ENCODE data around the gene NCAM1.

DNA sequence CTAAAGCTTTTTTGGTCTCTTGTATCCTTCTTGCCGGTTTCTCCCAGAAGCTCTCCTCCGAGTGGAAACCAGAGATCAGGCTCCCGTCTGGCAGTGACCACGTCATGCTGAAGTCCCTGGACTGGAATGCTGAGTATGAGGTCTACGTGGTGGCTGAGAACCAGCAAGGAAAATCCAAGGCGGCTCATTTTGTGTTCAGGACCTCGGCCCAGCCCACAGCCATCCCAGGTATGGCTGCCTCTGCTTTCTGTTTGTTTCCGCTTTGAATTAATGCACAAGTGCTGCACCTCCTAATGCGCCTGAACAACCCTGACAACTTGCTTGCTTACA is 298.8 kb downstream of the NCAM1 start:
- TF ChIP-seq, protein P1, sequence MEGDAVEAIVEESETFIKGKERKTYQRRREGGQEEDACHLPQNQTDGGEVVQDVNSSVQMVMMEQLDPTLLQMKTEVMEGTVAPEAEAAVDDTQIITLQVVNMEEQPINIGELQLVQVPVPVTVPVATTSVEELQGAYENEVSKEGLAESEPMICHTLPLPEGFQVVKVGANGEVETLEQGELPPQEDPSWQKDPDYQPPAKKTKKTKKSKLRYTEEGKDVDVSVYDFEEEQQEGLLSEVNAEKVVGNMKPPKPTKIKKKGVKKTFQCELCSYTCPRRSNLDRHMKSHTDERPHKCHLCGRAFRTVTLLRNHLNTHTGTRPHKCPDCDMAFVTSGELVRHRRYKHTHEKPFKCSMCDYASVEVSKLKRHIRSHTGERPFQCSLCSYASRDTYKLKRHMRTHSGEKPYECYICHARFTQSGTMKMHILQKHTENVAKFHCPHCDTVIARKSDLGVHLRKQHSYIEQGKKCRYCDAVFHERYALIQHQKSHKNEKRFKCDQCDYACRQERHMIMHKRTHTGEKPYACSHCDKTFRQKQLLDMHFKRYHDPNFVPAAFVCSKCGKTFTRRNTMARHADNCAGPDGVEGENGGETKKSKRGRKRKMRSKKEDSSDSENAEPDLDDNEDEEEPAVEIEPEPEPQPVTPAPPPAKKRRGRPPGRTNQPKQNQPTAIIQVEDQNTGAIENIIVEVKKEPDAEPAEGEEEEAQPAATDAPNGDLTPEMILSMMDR (conservative IDR thresholded peaks at IDR 0.05): no peak
- no peak for TF ChIP-seq ZFX (IDR thresholded peaks at IDR 0.05)
